Nephron (organoid): ENCODE data around the gene PRDM9.

Source experiments
- H3K27ac Mint-ChIP-seq, 3 experiments: 2 replicates each; pipeline ENCODE4 v1.8.0; 2020; ENCODE audit warnings: mixed read lengths in 3 of 3, mild to moderate bottlenecking in 2 of 3, moderate library complexity in 1 of 3
- H3K27me3 Mint-ChIP-seq: 2 replicates; pipeline ENCODE4 v1.8.0; 2021; ENCODE audit warnings: low read depth, mild to moderate bottlenecking, moderate library complexity, mixed read lengths
- H3K36me3 Mint-ChIP-seq: 2 replicates; pipeline ENCODE4 v1.8.0; 2020; ENCODE audit warnings: low read depth, mixed read lengths
- H3K4me1 Mint-ChIP-seq: 2 replicates; pipeline ENCODE4 v1.8.0; 2020; ENCODE audit warnings: mixed read lengths
- H3K4me3 Mint-ChIP-seq, 3 experiments: 2 replicates each; pipeline ENCODE4 v1.8.0; 2020; ENCODE audit warnings: mild to moderate bottlenecking in 3 of 3, mixed read lengths in 3 of 3, moderate library complexity in 2 of 3
- H3K9me3 Mint-ChIP-seq: 2 replicates; pipeline ENCODE4 v1.8.0; 2020; ENCODE audit warnings: mixed read lengths
- CTCF ChIP-seq, 3 experiments: fragments of 200-600 bp; sonication (generic); IDR thresholded peaks; one replicate each; pipeline ENCODE4 v1.5.0; 2021; ENCODE audit warnings: antibody characterized with exemption in 3 of 3; ENCODE audit not compliant: unreplicated experiment in 3 of 3

The PRDM9 gene

DNA sequence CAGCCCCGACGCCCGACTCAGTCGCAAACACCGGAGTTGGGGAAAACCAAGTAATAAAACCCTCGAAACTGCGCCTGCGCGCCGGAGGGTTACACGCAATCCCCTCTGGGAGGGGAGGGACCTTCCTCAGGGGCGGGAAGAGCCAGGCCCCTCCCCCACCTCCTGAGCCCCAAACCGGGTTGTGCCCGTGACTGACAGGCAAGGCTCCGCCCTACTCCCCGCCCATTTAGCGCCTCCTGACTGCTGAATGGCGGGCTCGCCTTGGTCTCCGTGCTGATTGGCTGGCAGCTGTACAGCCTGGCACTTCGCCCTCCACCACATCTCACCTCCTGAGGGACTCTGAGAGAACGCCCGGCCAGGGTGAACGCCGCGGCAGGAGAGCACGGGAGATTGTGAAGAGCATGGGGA lies at the start of gene PRDM9:
TSS of gene PRDM9 (plus strand) at position 332 of the 408 bp plus-strand sequence. CDS start 1,425 bp downstream, outside the sequence.
- Mint-ChIP-seq H3K4me3 (peak within 1 kb of the TSS in 2 of 3 experiments; percentile 17 to 29), H3K27ac (peak within 1 kb of the TSS in 1 of 3 experiments; percentile 43), H3K4me1 (no peaks in the 10 kb centered on the region), H3K27me3 (peaks cover 13% of the 10 kb centered on the region), H3K9me3 (peaks cover 13% of the 10 kb centered on the region), H3K36me3 (no peaks in the 10 kb centered on the region)
- TF ChIP-seq CTCF (IDR thresholded peaks at IDR 0.05; ENCODE audit: unreplicated experiment in 3 of 3), result no peak

DNA sequence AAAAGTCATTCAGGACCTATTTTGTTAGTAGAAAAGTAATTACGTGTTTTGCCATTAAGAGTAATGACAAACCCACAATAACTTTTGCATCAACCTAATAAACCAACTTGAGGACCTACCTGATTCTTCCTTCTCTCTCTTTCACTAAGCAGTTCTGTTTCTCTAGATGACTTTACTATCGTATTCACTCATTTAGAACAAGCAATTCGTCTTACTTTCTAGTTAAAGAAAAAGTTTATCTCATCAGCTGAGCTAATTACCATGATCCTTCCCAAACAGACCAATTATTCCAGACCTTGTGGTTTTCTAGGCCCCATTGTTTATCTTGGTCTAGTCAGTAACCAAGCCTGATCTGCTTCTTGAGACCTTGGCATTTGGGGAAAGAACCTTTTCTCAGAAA lies 49.6 kb upstream of the PRDM9 start:
- no peak for TF ChIP-seq CTCF (IDR thresholded peaks at IDR 0.05; ENCODE audit: unreplicated experiment in 3 of 3)
- no peaks in the 10 kb centered on the region for H3K4me1 Mint-ChIP-seq
- no peaks in the 10 kb centered on the region for H3K27me3 Mint-ChIP-seq
- no peak overlapping the region for H3K4me3 Mint-ChIP-seq
- no peaks in the 10 kb centered on the region for H3K9me3 Mint-ChIP-seq
- H3K27ac Mint-ChIP-seq, result no peak overlapping the region
- H3K36me3 Mint-ChIP-seq, result no peaks in the 10 kb centered on the region

DNA sequence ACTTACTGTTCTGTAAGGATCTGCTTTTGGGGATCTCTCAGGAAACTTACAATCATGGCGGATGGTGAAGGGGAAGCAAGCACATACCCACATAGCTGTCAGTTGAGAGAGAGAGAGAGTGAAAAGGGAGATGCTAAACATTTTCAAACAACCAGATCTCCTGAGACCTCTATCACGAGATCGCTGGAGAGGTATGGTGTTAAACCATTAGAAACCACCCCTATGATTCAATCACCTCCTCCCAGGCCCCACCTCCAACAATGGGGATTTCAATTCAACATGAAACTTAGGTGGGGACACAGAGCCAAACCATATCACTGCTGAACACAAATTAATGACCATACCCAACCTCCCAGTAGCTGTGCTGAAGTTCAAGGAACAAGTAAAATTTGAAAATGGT lies 48.2 kb upstream of the PRDM9 start:
- H3K4me3 Mint-ChIP-seq, result no peak overlapping the region
- no peak for TF ChIP-seq CTCF (IDR thresholded peaks at IDR 0.05; ENCODE audit: unreplicated experiment in 3 of 3)
- no peaks in the 10 kb centered on the region for H3K27me3 Mint-ChIP-seq
- no peaks in the 10 kb centered on the region for H3K9me3 Mint-ChIP-seq
- H3K36me3 Mint-ChIP-seq, result no peaks in the 10 kb centered on the region
- H3K27ac Mint-ChIP-seq, result no peak overlapping the region
- H3K4me1 Mint-ChIP-seq, result no peaks in the 10 kb centered on the region

- H3K27ac Mint-ChIP-seq, result peak overlapping the region in 1 of 3 experiments; percentile 18
- H3K36me3 Mint-ChIP-seq, result no peaks in the 10 kb centered on the region
- TF ChIP-seq CTCF (IDR thresholded peaks at IDR 0.05; ENCODE audit: unreplicated experiment in 3 of 3), result no peak
- H3K9me3 Mint-ChIP-seq, result no peaks in the 10 kb centered on the region
- H3K27me3 Mint-ChIP-seq, result no peaks in the 10 kb centered on the region
- no peaks in the 10 kb centered on the region for H3K4me1 Mint-ChIP-seq
- H3K4me3 Mint-ChIP-seq, result no peak overlapping the region
Observed at GRCh38 chr5:23461576-23461975, 45.8 kb upstream of the PRDM9 start.

DNA sequence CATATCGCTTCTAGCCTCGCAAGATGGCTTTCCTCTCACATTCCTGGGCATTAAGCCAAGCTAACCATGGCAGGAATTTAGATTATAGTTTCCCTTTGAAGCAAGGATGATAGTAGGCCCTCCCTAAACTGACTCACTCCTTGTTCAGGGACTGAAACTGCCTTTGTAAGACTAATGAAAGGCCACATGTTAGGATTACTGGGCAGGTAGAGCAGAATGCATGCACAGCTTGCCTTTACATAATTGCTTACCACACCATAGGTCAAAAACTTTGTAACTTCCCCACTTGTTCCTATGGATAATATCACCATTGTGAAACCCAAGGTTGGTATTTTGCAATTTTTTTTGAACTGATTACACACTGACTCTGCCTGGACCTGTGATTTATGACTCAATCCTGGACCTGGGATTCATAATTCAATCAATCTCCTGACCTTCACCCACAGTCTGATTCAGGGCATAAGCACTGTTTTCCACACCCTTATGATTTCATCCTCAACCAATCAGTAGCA lies 41.0 kb upstream of the PRDM9 start:
- Mint-ChIP-seq H3K4me1 (no peaks in the 10 kb centered on the region), H3K36me3 (no peaks in the 10 kb centered on the region), H3K27ac (peak overlapping the region in 1 of 3 experiments; percentile 23), H3K4me3 (no peak overlapping the region), H3K27me3 (no peaks in the 10 kb centered on the region), H3K9me3 (no peaks in the 10 kb centered on the region)
- TF ChIP-seq CTCF (IDR thresholded peaks at IDR 0.05; ENCODE audit: unreplicated experiment in 3 of 3), result no peak

DNA sequence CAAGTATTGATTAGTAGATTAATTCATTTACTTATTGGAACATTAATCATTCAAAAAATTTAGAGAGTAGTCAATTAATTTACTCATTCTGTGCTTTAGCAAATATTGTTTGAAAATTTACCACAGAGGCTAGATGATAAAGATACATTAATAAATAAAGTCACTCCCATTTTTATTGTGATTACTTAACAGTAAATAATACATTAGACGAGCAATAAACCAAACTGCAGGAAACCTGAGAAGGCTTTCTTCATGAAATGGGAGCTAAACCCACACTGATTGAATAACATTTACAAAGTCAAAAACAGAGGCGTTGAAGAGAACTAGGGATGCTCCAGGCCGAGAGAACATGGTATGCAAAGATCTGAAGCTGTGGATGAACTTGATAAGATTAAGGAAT lies 38.8 kb upstream of the PRDM9 start:
- TF ChIP-seq CTCF (IDR thresholded peaks at IDR 0.05; ENCODE audit: unreplicated experiment in 3 of 3), result no peak
- Mint-ChIP-seq H3K4me1 (no peaks in the 10 kb centered on the region), H3K27me3 (no peaks in the 10 kb centered on the region), H3K27ac (no peak overlapping the region), H3K36me3 (no peaks in the 10 kb centered on the region), H3K9me3 (no peaks in the 10 kb centered on the region), H3K4me3 (no peak overlapping the region)
